HEK293 (cell line): ENCODE data around the gene TIMM17B.

Experiments used
- CTCF ChIP-seq: fragments of 450-650 bp; formaldehyde crosslinking; IDR thresholded peaks from 2 replicates; pipeline ENCODE4 v1.5.1; 2016; ENCODE audit warnings: missing biosample characterization, missing genetic modification characterization
- ZBTB8A ChIP-seq: fragments of 450-650 bp; formaldehyde crosslinking; IDR thresholded peaks from 2 replicates; pipeline ENCODE4 v1.5.1; 2016; ENCODE audit warnings: missing biosample characterization, missing genetic modification characterization
- ZNF174 ChIP-seq: fragments of 450-650 bp; formaldehyde crosslinking; IDR thresholded peaks from 2 replicates; pipeline ENCODE4 v1.5.0; 2017; ENCODE audit warnings: missing biosample characterization, mild to moderate bottlenecking, missing genetic modification characterization
- ZNF223 ChIP-seq: fragments of 450-650 bp; formaldehyde crosslinking; IDR thresholded peaks from 2 replicates; pipeline ENCODE4 v1.5.1; 2016; ENCODE audit warnings: missing biosample characterization, missing genetic modification characterization
- ZNF777 ChIP-seq: fragments of 450-650 bp; formaldehyde crosslinking; IDR thresholded peaks from 2 replicates; pipeline ENCODE4 v1.5.1; 2017; ENCODE audit warnings: missing biosample characterization, missing genetic modification characterization, borderline replicate concordance
- ZSCAN18 ChIP-seq: fragments of 450-650 bp; formaldehyde crosslinking; IDR thresholded peaks from 2 replicates; pipeline ENCODE4 v1.5.1; 2016; ENCODE audit warnings: missing biosample characterization, missing genetic modification characterization

DNA sequence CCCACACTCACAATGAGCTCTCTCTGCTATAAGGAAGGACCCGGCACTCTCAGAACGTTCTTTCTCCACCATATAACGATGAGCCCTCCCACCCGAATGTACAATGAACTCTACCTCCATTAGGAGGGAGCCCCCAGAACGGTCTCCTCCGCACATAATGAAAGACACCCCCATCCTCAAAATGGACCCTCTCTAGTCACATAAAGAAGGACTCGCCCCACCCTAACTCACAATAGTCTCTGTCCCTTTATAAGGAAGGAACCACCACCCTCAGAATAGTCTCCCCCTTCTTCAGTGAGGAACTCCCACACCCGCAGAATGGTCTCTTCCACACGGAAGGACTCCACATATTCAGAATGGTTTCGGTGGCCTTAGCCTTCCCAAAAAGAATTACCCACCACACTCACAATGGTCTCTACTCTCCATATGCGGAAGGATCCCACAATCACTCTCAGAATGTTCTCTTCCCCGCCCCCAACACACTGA lies 13.4 kb upstream of the TIMM17B start:
- TF ChIP-seq ZNF777 (no peak), ZNF223 (tag by site-specific recombination) (no peak), ZSCAN18 (tag by site-specific recombination) (no peak), ZBTB8A (no peak), CTCF (no peak), ZNF174 (tag by site-specific recombination) (no peak)
